Mesendoderm (in vitro differentiated cells): ENCODE measurements around the gene POLR2F.

Source experiments
- DNase-seq: peaks from one replicate; pipeline ENCODE4 v3.0.0; 2013
- H2AK5ac ChIP-seq: 2 replicates; pipeline ENCODE4 v1.6.1; 2013; ENCODE audit warnings: low read length, inconsistent platforms
- H2BK120ac ChIP-seq: 2 replicates; pipeline ENCODE4 v1.6.1; 2013; ENCODE audit warnings: low read depth, mild to moderate bottlenecking, low read length, moderate library complexity, mixed read lengths
- H2BK15ac ChIP-seq: replicated peaks from 2 replicates; pipeline ENCODE4 v1.6.1; 2013; ENCODE audit warnings: low read depth, mild to moderate bottlenecking, moderate library complexity
- H2BK5ac ChIP-seq: 2 replicates; pipeline ENCODE4 v1.6.1; 2013; ENCODE audit warnings: low read length, inconsistent platforms
- H3K18ac ChIP-seq: 2 replicates; pipeline ENCODE4 v1.6.1; 2013; ENCODE audit warnings: mild to moderate bottlenecking, low read length, mixed read lengths
- H3K23ac ChIP-seq: one replicate; pipeline ENCODE4 v1.6.1; 2013; ENCODE audit warnings: low read length
- H3K27ac ChIP-seq: 2 replicates; pipeline ENCODE4 v1.5.1; 2013; ENCODE audit warnings: low read depth, mild to moderate bottlenecking, inconsistent platforms, low read length, moderate library complexity
- H3K27me3 ChIP-seq: 2 replicates; pipeline ENCODE4 v1.6.1; 2013; ENCODE audit warnings: low read length, control low read depth, mild to moderate bottlenecking, inconsistent platforms; ENCODE audit not compliant: insufficient read depth, poor library complexity
- H3K36me3 ChIP-seq: 2 replicates; pipeline ENCODE4 v1.6.1; 2013; ENCODE audit warnings: low read length, inconsistent platforms; ENCODE audit not compliant: control insufficient read depth, insufficient read depth
- H3K4ac ChIP-seq: one replicate; pipeline ENCODE4 v1.6.1; 2013; ENCODE audit warnings: low read depth, mild to moderate bottlenecking, low read length, moderate library complexity
- H3K4me1 ChIP-seq: 2 replicates; pipeline ENCODE4 v1.6.1; 2013; ENCODE audit warnings: low read depth, low read length, inconsistent platforms; ENCODE audit not compliant: control insufficient read depth
- H3K4me2 ChIP-seq: 2 replicates; pipeline ENCODE4 v1.6.1; 2013; ENCODE audit warnings: low read length
- H3K4me3 ChIP-seq: 2 replicates; pipeline ENCODE4 v1.5.1; 2013; ENCODE audit warnings: mild to moderate bottlenecking, low read length
- H3K56ac ChIP-seq: one replicate; pipeline ENCODE4 v1.6.1; 2013; ENCODE audit warnings: low read length
- H3K79me1 ChIP-seq: 2 replicates; pipeline ENCODE4 v1.6.1; 2013; ENCODE audit warnings: low read length, inconsistent platforms
- H3K79me2 ChIP-seq: 2 replicates; pipeline ENCODE4 v1.6.1; 2013; ENCODE audit warnings: mild to moderate bottlenecking, low read length; ENCODE audit not compliant: control insufficient read depth, insufficient read depth
- H3K9ac ChIP-seq: 2 replicates; pipeline ENCODE4 v1.6.1; 2013; ENCODE audit warnings: low read length, inconsistent platforms
- H4K5ac ChIP-seq: one replicate; pipeline ENCODE4 v1.6.1; 2013; ENCODE audit warnings: low read length
- H4K8ac ChIP-seq: one replicate; pipeline ENCODE4 v1.6.1; 2013; ENCODE audit warnings: low read depth, mild to moderate bottlenecking, control low read depth, low read length, moderate library complexity
- WGBS: extraction: QIAGEN DNeasy Blood & Tissue Kit; methylation state at CpG from one replicate; pipeline ENCODE4 v1.1.7; 2013; ENCODE audit warnings: low lambda C conversion rate, missing lambda C conversion rate; ENCODE audit not compliant: insufficient coverage; ENCODE audit errors: extremely low coverage; 5-methylcytosine and 5-hydroxymethylcytosine counted together

Gene POLR2F

GRCh38 chr22:37913233-37913721 lies 40.2 kb upstream of the POLR2F start:
- Histone ChIP-seq H3K56ac (no peak overlapping the region), H3K4me2 (no peak overlapping the region), H3K4me3 (no peak overlapping the region), H3K27me3 (no peaks in the 10 kb centered on the region), H3K79me1 (peaks cover 5% of the 10 kb centered on the region), H4K5ac (no peak overlapping the region), H3K18ac (no peak overlapping the region), H3K27ac (no peak overlapping the region), H3K36me3 (peaks cover 5% of the 10 kb centered on the region), H3K79me2 (peaks cover 7% of the 10 kb centered on the region), H2BK5ac (no peak overlapping the region), H3K9ac (no peak overlapping the region), H2AK5ac (no peak overlapping the region), H3K23ac (no peak overlapping the region), H4K8ac (no peak overlapping the region), H2BK15ac (no peak overlapping the region), H3K4me1 (peaks cover 14% of the 10 kb centered on the region), H3K4ac (no peak overlapping the region), H2BK120ac (no peak overlapping the region)
- DNase-seq = no peak
- WGBS = no CpG with 5 or more reads among the region's 7 CpGs

DNA sequence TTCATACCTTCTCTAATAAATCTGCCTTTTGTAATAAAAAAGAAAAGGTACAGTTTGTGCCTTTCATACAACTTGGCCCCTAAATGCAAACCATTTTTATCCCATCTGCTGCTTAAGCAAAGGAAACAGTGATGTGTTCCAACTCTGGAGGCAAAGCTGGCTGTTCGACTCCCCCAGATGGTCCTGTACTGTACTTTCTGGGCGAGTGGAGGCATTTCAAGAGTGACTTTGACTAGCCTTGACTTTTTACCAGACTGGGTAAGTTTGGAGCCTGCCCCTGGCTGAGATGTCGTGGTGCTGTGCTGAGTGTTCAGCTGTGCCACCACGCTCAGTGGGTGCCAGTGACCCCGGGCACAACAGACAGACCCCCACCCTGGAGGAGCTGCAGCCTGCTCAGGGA lies 37.2 kb upstream of the POLR2F start:
- Histone ChIP-seq H3K27ac (no peak overlapping the region), H2BK120ac (no peak overlapping the region), H3K18ac (no peak overlapping the region), H2BK5ac (no peak overlapping the region), H3K79me2 (no peaks in the 10 kb centered on the region), H3K4ac (no peak overlapping the region), H3K56ac (no peak overlapping the region), H3K4me3 (no peak overlapping the region), H3K27me3 (no peaks in the 10 kb centered on the region), H3K4me1 (peaks cover 3% of the 10 kb centered on the region), H3K23ac (no peak overlapping the region), H3K36me3 (peaks cover 8% of the 10 kb centered on the region), H3K9ac (no peak overlapping the region), H3K4me2 (no peak overlapping the region), H4K8ac (no peak overlapping the region), H2BK15ac (no peak overlapping the region), H3K79me1 (no peaks in the 10 kb centered on the region), H4K5ac (no peak overlapping the region), H2AK5ac (no peak overlapping the region)
- WGBS = no CpG with 5 or more reads among the region's 5 CpGs
- no peak for DNase-seq

DNA sequence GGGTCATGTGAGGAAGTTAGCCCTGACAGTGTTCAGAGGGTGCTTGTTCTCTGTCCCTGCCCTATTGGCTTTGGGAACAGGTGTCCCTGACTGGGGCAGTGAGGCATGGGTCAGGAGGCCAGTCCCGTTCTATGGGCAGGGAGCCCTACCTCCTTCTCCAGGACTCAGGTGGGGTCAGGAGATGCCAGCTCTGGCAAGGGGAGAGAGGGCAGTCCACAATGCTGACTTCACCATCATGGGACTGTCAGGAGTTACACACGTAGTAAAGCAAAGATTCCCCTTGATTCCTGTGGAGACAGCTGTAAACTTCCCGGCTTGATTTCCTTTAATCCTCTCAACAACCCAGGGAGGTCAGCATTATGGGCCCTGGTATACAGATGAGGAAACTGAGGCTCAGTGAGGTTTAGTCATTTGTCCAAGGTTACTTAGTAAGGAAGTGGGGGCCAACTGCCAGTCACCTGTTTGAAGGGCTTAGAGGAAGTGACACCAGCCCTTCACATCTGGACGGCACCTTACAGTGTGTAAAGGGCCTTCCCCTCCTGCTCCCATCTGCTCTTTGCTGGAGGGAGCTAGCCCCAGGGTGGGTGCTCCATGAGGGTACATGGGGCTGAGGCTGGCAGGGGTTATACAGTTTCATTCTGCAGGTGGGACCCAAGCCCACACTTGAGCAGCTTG lies 35.5 kb upstream of the POLR2F start:
- H3K4me2 ChIP-seq = no peak overlapping the region
- H3K56ac ChIP-seq = no peak overlapping the region
- H3K27ac ChIP-seq = no peak overlapping the region
- H2AK5ac ChIP-seq = no peak overlapping the region
- no peak overlapping the region for H3K23ac ChIP-seq
- no peaks in the 10 kb centered on the region for H3K79me1 ChIP-seq
- H3K79me2 ChIP-seq = no peaks in the 10 kb centered on the region
- H2BK5ac ChIP-seq = no peak overlapping the region
- no peak overlapping the region for H3K4me3 ChIP-seq
- H2BK120ac ChIP-seq = no peak overlapping the region
- peaks cover 10% of the 10 kb centered on the region for H3K36me3 ChIP-seq
- no peaks in the 10 kb centered on the region for H3K4me1 ChIP-seq
- no peak overlapping the region for H3K4ac ChIP-seq
- no peak overlapping the region for H3K18ac ChIP-seq
- no peak overlapping the region for H2BK15ac ChIP-seq
- WGBS = no CpG with 5 or more reads among the region's 4 CpGs
- DNase-seq = no peak
- H3K27me3 ChIP-seq = no peaks in the 10 kb centered on the region
- no peak overlapping the region for H4K8ac ChIP-seq
- H3K9ac ChIP-seq = no peak overlapping the region
- H4K5ac ChIP-seq = no peak overlapping the region

DNA sequence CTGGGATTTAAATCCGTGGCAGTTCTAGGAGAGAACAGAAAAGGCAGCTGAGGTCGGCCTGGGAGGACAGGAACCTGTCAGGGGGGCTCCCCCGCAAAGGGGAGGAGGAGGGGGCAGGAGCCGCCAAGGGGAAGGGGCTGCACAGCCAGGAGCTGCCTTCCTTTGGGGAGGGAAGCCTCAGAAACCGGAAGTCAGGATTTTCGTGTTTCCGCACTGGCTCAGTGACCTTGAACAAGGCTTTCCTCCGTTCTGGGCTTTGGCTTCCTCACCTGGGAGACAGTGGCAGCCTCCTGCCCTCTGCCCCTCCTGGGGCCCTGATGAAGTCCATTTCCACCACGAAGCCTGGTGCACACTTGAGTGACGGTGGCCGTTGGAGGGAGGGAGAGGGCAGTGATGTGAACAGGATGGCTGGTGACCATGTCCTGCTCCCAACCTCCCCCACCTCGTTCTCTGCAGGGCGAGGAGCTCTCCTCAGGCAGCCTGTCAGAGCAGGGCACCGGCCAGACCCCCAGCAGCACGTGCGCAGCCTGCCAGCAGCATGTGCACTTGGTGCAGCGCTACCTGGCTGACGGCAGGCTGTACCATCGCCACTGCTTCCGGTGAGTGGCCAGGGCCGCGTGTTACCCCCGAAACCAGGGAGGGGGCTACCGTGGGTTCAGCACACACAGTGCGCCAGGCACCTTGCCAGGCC lies 34.8 kb upstream of the POLR2F start:
- Histone ChIP-seq H3K36me3 (peaks cover 8% of the 10 kb centered on the region), H3K4me2 (no peak overlapping the region), H3K4ac (no peak overlapping the region), H2BK5ac (no peak overlapping the region), H3K4me3 (no peak overlapping the region), H4K8ac (no peak overlapping the region), H3K27ac (no peak overlapping the region), H2AK5ac (no peak overlapping the region), H4K5ac (no peak overlapping the region), H3K56ac (no peak overlapping the region), H2BK15ac (no peak overlapping the region), H3K79me2 (no peaks in the 10 kb centered on the region), H2BK120ac (no peak overlapping the region), H3K27me3 (no peaks in the 10 kb centered on the region), H3K23ac (no peak overlapping the region), H3K18ac (no peak overlapping the region), H3K79me1 (no peaks in the 10 kb centered on the region), H3K9ac (no peak overlapping the region), H3K4me1 (no peaks in the 10 kb centered on the region)
- no peak for DNase-seq
- no CpG with 5 or more reads among the region's 25 CpGs for WGBS

GRCh38 chr22:37920126-37920525 lies 33.4 kb upstream of the POLR2F start:
- H3K36me3 ChIP-seq = peaks cover 10% of the 10 kb centered on the region
- no peak overlapping the region for H2BK5ac ChIP-seq
- no peak overlapping the region for H4K5ac ChIP-seq
- H2BK15ac ChIP-seq = no peak overlapping the region
- no peak overlapping the region for H3K27ac ChIP-seq
- H3K4me2 ChIP-seq = no peak overlapping the region
- no peak overlapping the region for H2AK5ac ChIP-seq
- H3K4me3 ChIP-seq = no peak overlapping the region
- no peak overlapping the region for H3K23ac ChIP-seq
- H3K27me3 ChIP-seq = no peaks in the 10 kb centered on the region
- no peaks in the 10 kb centered on the region for H3K79me1 ChIP-seq
- H3K56ac ChIP-seq = no peak overlapping the region
- DNase-seq = no peak
- WGBS = no CpG with 5 or more reads among the region's 5 CpGs
- no peak overlapping the region for H3K18ac ChIP-seq
- no peak overlapping the region for H3K4ac ChIP-seq
- H2BK120ac ChIP-seq = no peak overlapping the region
- no peaks in the 10 kb centered on the region for H3K79me2 ChIP-seq
- no peak overlapping the region for H4K8ac ChIP-seq
- no peak overlapping the region for H3K9ac ChIP-seq
- no peaks in the 10 kb centered on the region for H3K4me1 ChIP-seq
